ENCODE measurements around the gene CCR4.

- TF ChIP-seq POLR2AphosphoS5 (IDR thresholded peaks at IDR 0.05; ENCODE audit: low read depth, low read length) (no peak), TAF1 (IDR thresholded peaks at IDR 0.05; ENCODE audit: low read depth, low read length) (no peak), POLR2A (IDR thresholded peaks at IDR 0.05; ENCODE audit: low read depth, low read length) (no peak), SPI1 (IDR thresholded peaks at IDR 0.05; ENCODE audit: low read depth, low read length) (no peak), PAX5 (IDR thresholded peaks at IDR 0.05; ENCODE audit: insufficient read depth, low read length, severe bottlenecking) (no peak), POU2F2 (IDR thresholded peaks at IDR 0.05; ENCODE audit: low read depth, low read length) (no peak)
Measured at GRCh38 chr3:33000691-33001385, 49.4 kb downstream of the CCR4 start.

Measured in GM12891 (cell line).